Measurements from ENCODE around the gene GDI2. TPM values are rescaled to one million over a fixed set of nuclear protein-coding genes. Genes with fewer than 3 reads are reported as not detected.
"Not testable (repeated sequence)": the region's sequence is repeated elsewhere in the genome, so short reads cannot be mapped to it uniquely, and the experiment has no call there.

Gene GDI2
- total RNA-seq, 1 experiment from 2014 or later: 287 TPM

GRCh38 chr10:5806745-5807144 is 6.5 kb downstream of the GDI2 start:
- DNase-seq (ENCODE audit: low read depth, low spot score): no peak
- in situ Hi-C loops (cut with HindIII; ENCODE audit: low pct_unique_long_range_greater_than_20kb, low sequenced_read_pairs): no loop called here

GRCh38 chr10:5805711-5806110 is 7.5 kb downstream of the GDI2 start:
- DNase-seq (ENCODE audit: low read depth, low spot score): no peak
- in situ Hi-C loops (cut with HindIII; ENCODE audit: low pct_unique_long_range_greater_than_20kb, low sequenced_read_pairs): no loop called here

- DNase-seq (ENCODE audit: low read depth, low spot score): no peak
- in situ Hi-C loops (cut with HindIII; ENCODE audit: low pct_unique_long_range_greater_than_20kb, low sequenced_read_pairs): no loop called here
Measured at GRCh38 chr10:5805260-5805659, 8.0 kb downstream of the GDI2 start.

GRCh38 chr10:5804386-5804785 is 8.8 kb downstream of the GDI2 start:
- no peak for DNase-seq (ENCODE audit: low read depth, low spot score)
- in situ Hi-C loops (cut with HindIII; ENCODE audit: low pct_unique_long_range_greater_than_20kb, low sequenced_read_pairs): no loop called here

- in situ Hi-C loops (cut with HindIII; ENCODE audit: low pct_unique_long_range_greater_than_20kb, low sequenced_read_pairs): no loop called here
- DNase-seq (ENCODE audit: low read depth, low spot score): no peak
Measured at GRCh38 chr10:5800782-5801181, 12.5 kb downstream of the GDI2 start.

GRCh38 chr10:5794236-5794635 is 19.0 kb downstream of the GDI2 start:
- in situ Hi-C loops (cut with HindIII; ENCODE audit: low pct_unique_long_range_greater_than_20kb, low sequenced_read_pairs): no loop called here
- DNase-seq (ENCODE audit: low read depth, low spot score): no peak

- in situ Hi-C loops (cut with HindIII; ENCODE audit: low pct_unique_long_range_greater_than_20kb, low sequenced_read_pairs): no loop called here
- no peak for DNase-seq (ENCODE audit: low read depth, low spot score)
Measured at GRCh38 chr10:5789626-5790025, 23.6 kb downstream of the GDI2 start.

GRCh38 chr10:5788969-5789368 is 24.3 kb downstream of the GDI2 start:
- no peak for DNase-seq (ENCODE audit: low read depth, low spot score)
- in situ Hi-C loops (cut with HindIII; ENCODE audit: low pct_unique_long_range_greater_than_20kb, low sequenced_read_pairs): no loop called here

- no peak for DNase-seq (ENCODE audit: low read depth, low spot score)
- in situ Hi-C loops (cut with HindIII; ENCODE audit: low pct_unique_long_range_greater_than_20kb, low sequenced_read_pairs): no loop called here
Measured at GRCh38 chr10:5783300-5783699, 29.9 kb downstream of the GDI2 start.

- in situ Hi-C loops (cut with HindIII; ENCODE audit: low pct_unique_long_range_greater_than_20kb, low sequenced_read_pairs): no loop called here
- DNase-seq (ENCODE audit: low read depth, low spot score): no peak
Measured at GRCh38 chr10:5782174-5782573, 31.1 kb downstream of the GDI2 start.

- no peak for DNase-seq (ENCODE audit: low read depth, low spot score)
- in situ Hi-C loops (cut with HindIII; ENCODE audit: low pct_unique_long_range_greater_than_20kb, low sequenced_read_pairs): no loop called here
Measured at GRCh38 chr10:5779730-5780129, 33.5 kb downstream of the GDI2 start.

- in situ Hi-C loops (cut with HindIII; ENCODE audit: low pct_unique_long_range_greater_than_20kb, low sequenced_read_pairs); DNase-seq (ENCODE audit: low read depth, low spot score): not testable (repeated sequence)
Measured at GRCh38 chr10:5777758-5778157, 35.5 kb downstream of the GDI2 start.

GRCh38 chr10:5776881-5777197 is 36.4 kb downstream of the GDI2 start:
- DNase-seq (ENCODE audit: low read depth, low spot score): no peak
- in situ Hi-C loops (cut with HindIII; ENCODE audit: low pct_unique_long_range_greater_than_20kb, low sequenced_read_pairs): no loop called here

GRCh38 chr10:5776136-5776880 is 36.9 kb downstream of the GDI2 start:
- in situ Hi-C loops (cut with HindIII; ENCODE audit: low pct_unique_long_range_greater_than_20kb, low sequenced_read_pairs): no loop called here
- DNase-seq (ENCODE audit: low read depth, low spot score): no peak

GRCh38 chr10:5775685-5776084 is 37.5 kb downstream of the GDI2 start:
- DNase-seq (ENCODE audit: low read depth, low spot score): no peak
- in situ Hi-C loops (cut with HindIII; ENCODE audit: low pct_unique_long_range_greater_than_20kb, low sequenced_read_pairs): no loop called here

GRCh38 chr10:5774987-5775620 is 38.1 kb downstream of the GDI2 start:
- no peak for DNase-seq (ENCODE audit: low read depth, low spot score)
- in situ Hi-C loops (cut with HindIII; ENCODE audit: low pct_unique_long_range_greater_than_20kb, low sequenced_read_pairs): no loop called here

GRCh38 chr10:5766189-5766588 is 47.0 kb downstream of the GDI2 start:
- in situ Hi-C loops (cut with HindIII; ENCODE audit: low pct_unique_long_range_greater_than_20kb, low sequenced_read_pairs): no loop called here

GRCh38 chr10:5765617-5766016 is 47.6 kb downstream of the GDI2 start:
- in situ Hi-C loops (cut with HindIII; ENCODE audit: low pct_unique_long_range_greater_than_20kb, low sequenced_read_pairs): no loop called here

More at GRCh38 chr10:5766189-5766588, 47.0 kb downstream of the GDI2 start:
- DNase-seq (ENCODE audit: low read depth, low spot score): no peak

More at GRCh38 chr10:5765617-5766016, 47.6 kb downstream of the GDI2 start:
- DNase-seq (ENCODE audit: low read depth, low spot score): no peak
